SKM-1 treated with dmso at 0.1 percent for 144 hours (cell line): Measurements from ENCODE around the gene CCDC38.
A peak's percentile ranks its signal among the peaks of the same experiment; 100 is the strongest.
"Not testable (repeated sequence)": the region's sequence is repeated elsewhere in the genome, so short reads cannot be mapped to it uniquely, and the experiment has no call there.

ENCODE experiments used
- DNase-seq: peaks from one replicate; lab custom pipeline; 2025; ENCODE audit not compliant: unreplicated experiment; lab: John Stamatoyannopoulos, UW

Gene CCDC38

DNA sequence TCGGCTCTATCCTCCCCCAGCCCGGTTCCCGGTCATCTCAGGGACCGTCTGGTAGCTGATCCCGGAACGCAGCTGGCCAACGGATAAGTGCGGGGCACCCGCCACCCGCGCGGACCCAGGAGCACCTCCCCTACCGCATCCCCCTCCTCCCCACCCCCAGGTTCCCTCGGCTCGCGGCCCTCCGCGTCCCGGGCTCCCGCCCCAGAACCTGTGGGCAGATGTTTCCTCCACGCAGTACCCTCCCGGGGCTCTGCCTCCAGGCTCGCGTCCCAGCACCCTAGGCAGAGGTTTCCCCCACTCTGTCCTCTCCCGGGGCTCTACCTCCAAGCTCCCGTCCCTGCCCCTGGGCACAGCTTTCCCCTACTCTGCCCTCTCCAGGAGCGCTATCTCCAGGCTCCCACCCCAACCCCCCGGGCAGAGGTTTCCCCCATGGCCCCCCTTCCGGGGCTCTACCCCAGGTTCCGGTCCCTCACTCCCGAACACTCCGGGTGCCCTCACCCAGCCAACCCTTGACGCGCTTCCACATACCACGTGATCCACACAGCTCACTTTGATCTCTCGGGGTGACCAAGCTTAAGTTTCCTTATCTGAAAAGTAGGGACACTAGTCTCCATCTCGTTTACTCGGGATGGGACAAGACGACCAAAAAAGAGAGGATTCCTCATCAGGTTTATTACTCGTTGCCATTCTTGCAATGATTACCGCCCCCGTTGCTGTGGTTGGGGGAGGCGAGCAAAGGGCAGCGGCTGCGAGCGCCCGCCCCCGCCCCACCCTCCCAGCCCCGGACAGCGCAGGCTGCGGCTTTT lies at the start of gene CCDC38:
TSS of gene CCDC38 (minus strand) at position 91 of the 806 bp plus-strand sequence. CDS start 6,105 bp downstream, outside the sequence.
- peak; percentile 26 for DNase-seq

DNA sequence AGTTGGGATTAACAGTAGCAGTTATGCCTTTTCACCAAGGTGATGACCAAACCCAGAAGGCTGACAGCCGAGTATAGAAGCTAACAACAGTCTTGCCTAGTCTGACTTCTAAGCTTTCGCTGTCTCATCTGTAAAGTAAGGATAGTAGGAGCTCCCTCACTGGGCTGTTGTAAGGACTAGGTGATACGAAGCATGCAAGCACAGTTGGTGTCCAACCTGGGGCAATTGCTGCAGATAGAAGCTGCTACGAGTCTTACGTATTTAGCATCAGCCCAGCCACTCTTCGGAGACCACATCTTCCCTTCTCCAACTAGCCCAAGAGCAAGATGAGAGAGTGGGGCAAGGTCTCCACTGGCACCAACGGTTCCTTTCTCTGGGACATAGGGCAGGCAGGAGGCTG lies 47.7 kb upstream of the CCDC38 start:
- no peak for DNase-seq

DNA sequence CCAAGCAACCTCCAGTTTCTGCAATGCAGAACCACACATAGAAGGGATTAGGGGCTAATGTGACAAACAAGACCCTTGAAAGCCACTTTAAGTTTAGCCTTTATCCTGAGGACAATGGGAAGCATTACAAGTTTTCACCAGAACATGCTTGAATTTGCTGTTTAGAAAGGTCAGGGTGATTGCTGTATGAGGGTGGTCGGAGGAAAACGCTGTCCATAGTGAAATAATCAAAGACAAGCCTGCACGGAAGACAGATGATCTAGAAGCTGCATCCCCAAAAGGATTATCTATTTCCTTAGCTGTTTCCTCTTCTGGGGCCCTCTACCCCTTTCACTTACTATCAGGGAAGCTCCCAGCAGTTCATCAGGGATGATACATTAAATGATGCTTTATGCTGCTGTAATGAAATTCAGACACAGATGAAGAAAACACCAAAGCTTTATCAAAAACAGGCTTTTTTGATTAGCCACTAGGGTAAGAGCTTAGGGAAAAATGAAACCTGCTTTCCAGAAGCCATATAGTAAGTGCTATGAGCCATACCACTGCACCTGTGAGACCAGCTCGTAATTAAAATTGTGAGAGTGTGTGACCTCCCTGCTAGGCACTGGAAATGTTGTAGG lies 47.2 kb upstream of the CCDC38 start:
- no peak for DNase-seq

DNA sequence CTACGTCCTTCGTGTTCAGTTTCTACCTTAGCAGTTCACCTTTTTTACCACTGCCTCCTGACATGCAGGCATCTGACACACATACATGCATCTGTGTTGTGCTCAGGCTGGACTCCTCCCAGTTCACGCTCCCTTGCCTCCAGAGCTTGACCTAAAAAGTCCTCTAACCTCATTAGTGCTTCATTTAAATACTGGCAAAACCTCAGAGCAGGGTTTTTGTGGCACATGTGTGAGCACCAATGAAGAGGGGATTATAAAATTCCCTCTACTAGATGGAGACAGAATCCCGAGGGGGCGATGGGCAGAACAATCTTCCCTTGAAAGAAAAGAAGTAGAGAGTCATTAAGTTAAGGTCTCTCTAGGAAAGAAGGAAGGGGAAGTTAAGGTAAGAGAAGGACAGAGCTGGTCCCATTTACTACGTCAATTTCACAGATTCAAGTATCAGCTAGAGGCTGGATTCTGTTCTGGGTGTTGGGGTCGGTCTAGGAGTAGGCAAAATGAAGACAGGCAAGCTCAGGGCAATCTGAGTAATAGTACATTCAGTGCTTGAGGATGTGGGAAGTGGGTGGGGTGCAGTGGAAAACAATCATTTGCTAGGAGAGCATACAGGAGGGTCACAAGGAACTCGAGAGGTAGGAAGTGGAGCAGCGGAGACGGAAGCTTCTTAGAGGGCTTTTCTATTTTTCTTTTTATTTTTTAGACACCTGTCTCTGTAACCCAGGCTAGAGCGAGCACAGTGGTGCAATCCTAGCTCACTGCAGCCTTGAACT lies 46.3 kb upstream of the CCDC38 start:
- DNase-seq, result no peak

DNA sequence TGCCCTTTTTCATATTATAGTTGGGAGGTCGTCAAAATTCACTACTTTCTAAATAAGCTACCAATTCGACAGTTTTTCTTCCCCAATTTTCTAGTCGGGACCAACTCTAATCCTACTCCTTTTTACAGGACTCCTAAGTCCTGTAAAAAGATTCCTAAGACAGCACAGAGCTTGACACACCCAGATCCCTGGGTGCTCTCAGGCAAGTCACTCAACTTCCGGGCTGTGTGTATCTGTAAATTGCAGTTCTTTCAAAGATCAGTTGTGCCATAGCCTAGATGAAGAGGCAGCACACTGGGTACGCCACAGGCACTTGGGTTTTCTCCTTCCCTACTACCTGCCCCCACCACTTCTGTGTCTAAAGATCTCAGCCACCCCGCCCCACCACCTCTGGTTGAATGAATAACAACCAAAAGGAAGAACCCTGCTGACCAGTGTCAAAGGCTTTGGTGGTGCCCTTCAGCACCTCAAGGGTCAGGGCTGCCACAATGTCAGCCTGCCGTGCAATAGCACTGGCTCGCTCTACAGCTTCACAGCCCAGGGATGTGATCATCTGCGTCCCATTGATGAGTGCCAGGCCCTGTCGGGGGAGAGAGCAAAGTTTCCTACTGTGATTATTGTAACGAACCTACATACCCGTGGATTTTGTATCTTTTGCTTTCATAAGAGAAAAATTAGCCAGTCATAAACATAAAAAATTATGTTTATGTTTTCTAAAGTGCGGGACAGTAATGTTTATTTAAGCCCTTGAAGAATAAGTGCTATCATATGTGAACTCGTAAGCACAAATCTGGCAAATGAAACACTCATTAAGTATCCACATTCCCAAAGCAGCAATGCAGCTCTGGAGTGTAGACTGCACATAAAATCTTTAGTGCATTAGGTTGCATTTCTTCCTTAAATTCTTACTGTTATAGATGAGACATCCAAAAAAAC lies 44.5 kb upstream of the CCDC38 start:
- no peak for DNase-seq

DNA sequence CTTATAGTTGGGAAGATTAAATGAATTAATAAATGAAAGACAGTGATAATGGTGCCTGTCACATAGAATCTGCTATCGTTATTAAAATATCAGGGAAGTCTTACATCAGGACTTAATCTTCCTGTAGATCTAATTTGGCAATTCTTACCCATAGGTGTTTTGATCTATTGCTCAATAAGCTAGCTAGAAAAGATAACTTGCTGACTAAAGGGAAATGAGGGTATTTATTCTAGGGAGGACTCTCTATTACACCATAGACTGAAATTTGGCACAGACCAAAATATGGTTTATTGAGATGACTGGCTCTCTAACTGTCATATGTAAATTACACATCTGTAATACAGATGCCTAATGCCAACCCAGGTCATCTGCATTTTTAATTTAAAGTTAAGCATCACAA lies 42.3 kb upstream of the CCDC38 start:
- DNase-seq, result no peak

DNA sequence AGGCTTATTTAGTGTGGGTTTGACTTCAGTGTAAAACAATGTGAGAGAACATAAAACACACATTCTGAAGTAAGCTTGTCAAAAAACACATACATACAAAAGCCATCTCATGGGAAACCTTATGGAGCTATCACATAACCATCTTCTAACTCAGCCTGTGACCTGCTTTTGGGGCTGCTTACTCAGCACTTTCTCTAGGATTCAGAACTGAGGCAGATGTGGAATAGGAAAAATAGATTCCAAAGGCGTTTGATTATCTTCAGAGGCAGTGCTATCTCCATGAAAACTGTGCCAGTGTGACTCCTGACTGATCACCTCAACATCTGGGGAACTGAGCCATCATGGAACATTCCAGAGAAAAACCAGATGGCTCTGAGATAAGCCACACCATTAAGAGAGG lies 40.2 kb upstream of the CCDC38 start:
- no peak for DNase-seq

DNA sequence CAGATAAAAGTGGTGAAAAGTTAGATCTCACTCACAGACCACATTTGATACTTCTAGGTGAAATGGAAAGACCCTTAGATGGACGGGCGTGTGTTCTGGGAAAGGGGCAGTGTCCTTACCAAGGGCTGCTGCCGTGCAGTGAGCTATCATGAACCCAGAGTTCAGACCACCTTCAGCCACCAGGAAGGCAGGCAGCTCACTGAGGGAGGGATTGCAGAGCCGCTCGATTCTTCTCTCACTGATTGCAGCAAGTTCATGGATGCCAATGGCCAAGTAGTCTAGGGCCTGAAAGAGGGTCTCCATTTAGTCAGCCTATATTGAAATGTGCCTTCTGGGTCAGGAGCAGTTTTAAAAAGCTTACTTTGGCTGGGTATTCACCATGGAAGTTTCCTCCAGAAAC lies 38.0 kb upstream of the CCDC38 start:
- no peak for DNase-seq

DNA sequence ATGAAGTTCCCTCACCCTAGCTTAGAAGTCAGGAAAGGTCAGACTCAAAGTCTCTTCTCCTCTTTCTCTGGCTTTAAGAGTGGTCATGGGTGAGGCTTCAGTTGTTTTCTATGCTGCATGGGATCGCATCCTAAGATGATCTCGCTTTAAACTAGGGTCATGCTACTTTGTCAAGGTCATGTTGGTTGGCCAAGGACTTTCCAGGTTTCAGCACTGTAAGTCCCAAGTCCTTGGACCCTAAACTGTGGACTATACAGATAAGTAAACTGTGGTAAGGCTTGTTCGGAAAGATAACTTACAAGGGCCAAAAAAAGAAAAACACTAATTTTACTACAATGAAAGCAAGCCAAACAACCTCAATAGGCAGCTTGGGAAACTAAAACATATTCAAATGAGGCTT lies 36.4 kb upstream of the CCDC38 start:
- DNase-seq, result no peak

DNA sequence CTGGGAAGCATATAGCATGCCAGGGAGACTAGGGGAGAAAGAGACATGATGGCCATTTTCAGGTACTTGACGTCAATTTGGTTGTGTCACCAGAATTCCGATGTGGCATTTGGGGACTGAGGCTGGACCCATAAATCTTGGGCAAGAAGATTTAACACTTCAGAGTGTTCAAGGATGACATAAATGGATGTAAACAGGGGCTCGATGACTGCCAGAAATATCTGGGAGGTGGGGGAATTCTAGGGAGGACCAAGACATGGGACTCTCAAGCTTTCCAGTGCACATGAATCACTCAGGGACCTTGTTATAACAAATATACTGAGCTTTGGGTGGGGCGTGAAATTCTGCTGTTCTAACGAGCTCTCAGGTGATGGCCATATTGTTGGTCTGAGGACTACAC lies 35.9 kb upstream of the CCDC38 start:
- no peak for DNase-seq

DNA sequence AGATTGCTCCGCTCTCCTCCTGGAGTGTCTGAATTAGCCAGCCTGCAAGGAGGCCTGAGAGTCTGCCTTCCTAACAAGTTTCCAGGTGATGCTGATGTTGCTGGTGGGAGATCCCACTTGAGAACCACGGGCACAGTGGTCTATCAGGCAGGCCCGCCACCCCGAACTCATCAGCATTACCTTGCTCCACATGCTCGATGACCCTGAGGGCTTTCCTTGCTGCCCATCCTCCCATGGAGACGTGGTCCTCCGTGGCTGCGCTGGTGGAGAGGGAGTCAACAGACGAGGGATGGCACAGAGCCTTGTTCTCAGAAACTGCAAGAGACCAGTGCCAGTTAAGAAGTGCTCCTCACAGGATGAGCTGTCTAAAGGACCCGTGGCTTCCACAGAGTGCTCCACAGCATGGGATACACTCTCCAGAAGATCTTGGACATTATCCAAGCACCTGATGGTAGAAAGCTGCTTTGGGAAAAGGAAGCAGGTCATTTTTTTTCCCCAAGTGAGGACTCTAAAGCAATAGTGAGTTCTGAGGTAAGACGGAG lies 35.4 kb upstream of the CCDC38 start:
- no peak for DNase-seq

DNA sequence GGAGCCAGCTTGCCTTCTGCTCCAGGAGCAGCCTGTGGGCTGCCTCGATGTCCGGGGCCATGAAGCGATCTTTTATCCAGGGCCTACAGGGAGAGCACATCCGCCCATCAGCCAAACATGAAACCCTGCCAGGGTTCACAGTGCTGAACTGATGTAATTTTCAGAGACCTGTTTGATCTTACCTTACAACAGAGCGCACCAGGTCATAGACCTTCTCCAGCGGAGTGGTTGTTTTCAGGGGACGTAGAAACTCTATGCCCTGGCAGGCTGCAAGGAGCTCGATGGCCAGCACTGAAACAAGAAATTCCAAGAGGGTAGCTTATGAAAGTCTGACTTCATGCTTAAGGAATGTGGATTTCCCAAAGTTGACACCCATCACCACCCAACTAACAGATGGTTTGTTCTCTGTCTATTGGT lies 34.0 kb upstream of the CCDC38 start:
- no peak for DNase-seq

DNA sequence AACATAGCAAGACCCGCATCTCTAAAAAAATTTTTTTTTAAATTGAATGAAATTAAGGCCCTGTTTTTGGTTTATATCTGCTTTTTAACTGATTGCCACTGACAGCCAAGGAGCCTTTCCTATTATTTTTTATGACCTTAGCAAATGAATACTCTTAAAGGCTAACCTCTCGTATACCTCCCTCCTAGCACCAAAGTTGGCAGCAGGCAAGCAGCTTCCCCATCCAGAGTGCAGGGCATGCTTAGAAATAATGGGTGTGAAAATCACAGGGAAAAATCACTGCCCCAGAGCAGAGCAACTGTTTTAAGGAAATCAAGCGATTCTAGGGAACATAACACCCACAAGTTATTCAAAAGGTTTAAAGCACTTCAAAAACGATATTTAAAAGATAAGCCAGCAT lies 33.1 kb upstream of the CCDC38 start:
- no peak for DNase-seq

DNA sequence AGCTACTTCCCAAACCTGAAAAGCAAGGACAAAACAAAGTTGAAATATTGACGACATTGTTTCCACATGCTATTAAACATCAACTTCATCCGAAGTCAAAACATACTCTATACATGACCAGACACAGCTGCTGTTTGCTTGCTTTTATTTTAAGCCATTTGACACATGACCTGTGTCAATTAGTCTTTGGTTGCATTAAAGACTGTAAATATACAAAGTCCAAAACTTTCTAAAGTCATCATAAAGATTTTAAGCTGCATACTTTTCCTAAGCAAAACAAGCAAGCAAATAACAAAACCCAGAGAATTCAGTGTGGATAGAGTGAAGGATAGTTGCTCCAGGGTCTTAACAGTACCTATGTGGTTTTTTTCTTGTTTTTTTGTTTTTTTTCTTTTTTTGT lies 31.9 kb upstream of the CCDC38 start:
- no peak for DNase-seq

DNA sequence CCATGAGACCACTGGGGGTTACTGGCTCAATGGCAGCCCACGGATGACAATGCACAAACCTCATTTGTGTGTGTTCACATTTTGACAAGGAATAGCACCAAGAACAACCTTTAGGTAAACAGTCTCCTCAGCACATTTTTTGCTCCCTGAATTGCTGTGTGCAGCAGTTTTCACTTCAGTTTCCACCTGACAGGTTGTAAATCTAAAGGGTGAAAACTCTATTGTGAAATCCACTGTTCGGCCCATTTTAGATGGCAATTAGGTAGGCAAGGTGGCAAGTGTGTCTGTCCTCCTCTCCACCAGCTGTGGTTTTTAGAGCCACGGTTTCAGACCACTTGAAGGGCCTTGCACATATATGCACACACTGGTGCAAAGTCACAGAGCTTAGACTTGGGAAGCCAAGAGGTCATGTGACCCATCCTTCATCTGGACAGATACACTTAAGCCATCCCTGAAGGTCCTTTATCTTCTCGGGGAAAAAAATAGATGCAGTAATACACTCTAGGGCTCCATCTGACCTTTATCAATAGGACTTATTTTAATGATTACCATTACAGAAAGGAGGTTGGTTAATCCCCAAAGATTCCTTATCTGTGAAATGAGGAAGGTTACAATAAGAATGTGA lies 30.5 kb upstream of the CCDC38 start:
- no peak for DNase-seq

DNA sequence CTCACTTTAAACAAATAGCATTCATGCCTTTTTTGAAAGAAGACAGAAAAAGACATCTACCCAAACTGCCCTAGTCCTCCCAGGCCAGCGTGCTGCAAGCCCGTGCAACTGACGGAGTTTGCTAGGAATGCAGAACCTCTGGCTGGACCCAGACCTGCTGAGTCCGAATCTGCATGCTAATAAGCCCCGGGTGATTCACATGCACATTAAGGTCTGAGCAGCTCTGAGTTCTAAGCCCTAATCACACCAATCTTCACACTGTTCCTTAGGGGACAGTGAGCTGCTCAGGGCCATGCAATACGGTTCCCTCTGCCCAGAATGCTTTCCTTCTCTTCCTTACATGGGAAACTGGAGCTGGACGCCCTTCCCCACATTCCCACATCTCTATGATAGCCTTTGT lies 28.5 kb upstream of the CCDC38 start:
- no peak for DNase-seq

DNA sequence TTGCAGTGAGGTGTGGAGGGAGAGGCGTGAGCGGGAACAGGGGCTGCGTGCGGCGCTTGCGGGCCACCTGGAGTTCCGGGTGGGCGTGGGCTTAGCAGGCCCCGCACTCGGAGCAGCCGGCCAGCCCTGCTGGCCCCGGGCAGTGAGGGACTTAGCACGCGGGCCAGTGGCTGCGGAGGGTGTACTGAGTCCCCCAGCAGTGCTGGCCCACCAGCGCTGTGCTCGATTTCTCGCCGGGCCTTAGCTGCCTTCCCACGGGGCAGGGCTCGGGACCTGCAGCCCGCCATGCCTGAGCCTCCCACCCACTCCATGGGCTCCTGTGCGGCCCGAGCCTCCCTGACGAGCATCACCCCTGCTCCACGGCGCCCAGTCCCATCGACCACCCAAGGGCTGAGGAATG lies 26.7 kb upstream of the CCDC38 start:
- DNase-seq, result not testable (repeated sequence)

DNA sequence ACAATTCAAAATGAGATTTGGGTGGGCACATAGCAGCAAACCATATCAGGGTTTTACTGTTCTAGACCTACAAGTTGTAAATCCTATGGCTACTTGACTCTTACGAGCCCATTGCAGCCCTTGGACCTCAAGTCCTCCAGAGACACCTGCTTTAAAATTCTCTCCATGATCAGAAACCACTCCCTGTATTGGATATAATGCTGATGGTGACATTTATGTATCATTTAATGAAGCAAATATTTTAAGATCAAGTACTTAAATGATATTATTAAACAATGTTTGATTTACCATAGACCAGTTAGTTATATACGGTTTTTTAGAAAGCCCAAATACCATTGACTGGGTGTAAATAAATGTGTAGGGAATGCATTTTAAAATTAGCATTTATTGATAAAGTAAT lies 24.9 kb upstream of the CCDC38 start:
- no peak for DNase-seq

DNA sequence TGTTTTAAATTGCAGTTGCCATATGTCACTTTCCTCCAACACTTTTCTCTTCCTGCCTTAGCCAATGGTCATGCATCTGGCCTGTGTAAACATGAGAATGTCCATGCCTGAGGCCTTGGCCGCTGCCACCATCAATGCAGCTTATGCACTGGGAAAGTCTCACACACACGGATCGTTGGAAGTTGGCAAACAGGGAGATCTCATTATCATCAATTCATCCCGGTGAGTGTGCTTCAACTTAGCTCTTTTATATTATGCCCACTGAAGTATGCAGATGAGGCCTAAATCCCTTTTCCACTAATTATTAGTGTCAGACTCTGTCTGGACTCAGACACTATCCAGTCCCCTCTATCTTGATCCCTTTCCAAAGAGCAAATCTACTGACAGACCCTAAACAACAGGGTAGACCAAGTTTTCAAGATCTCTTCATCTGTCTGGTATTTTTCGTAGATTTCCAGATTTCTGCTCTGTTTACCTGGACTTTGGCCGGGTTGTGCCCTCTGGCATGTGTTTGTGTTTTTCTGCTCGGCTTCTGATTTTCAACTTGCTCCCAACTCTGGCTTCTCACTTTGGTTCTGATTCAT lies 24.0 kb upstream of the CCDC38 start:
- no peak for DNase-seq

DNA sequence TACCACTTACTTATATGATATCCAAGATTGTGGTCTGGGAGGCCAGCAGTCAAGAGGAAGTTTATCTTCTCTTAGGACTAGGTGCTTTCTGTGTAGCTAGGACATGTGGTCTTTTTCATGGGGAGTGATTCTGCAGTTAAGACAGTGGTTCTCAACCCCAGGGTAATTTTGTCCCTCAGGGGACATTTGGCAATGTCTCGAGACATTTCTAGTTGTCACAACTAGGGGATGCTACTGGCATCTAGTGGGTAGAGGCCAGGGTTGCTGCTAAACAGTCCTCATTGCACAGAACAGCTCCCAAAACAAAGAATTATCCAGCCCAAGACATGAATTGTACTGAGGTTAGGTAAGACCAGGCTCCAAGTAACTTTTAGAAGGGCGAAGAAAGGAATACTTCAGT lies 20.7 kb upstream of the CCDC38 start:
- DNase-seq, result no peak
